Non-pigmented ciliary epithelial cell (primary cell): Measurements from ENCODE around the gene RCL1.
"Not testable (repeated sequence)": the region's sequence is repeated elsewhere in the genome, so short reads cannot be mapped to it uniquely, and the experiment has no call there.

ENCODE experiments used
- DNase-seq: peaks from one replicate; pipeline ENCODE4 v3.0.0-alpha.2; 2010; ENCODE audit warnings: low read depth

Gene RCL1

DNA sequence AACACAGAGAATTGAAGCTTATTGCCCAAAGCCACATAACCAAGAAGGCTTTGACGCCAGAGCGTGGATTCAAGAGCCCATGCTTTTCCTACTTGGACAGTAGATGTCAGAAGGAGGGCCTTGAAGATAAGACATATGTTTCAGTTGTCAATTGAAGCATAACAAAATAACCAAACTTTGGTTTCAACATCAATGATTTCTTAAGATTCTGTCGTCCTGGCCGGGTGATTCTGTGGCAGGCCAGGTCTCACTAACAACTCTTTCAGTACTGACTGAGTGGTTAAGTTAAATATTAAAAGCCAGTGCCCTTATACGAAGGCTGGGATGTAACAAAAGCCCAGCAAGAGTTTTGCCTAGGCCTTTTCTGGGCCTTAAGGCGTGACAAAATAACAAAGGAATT, 94.0 kb downstream of the RCL1 start:
- DNase-seq, result no peak

DNA sequence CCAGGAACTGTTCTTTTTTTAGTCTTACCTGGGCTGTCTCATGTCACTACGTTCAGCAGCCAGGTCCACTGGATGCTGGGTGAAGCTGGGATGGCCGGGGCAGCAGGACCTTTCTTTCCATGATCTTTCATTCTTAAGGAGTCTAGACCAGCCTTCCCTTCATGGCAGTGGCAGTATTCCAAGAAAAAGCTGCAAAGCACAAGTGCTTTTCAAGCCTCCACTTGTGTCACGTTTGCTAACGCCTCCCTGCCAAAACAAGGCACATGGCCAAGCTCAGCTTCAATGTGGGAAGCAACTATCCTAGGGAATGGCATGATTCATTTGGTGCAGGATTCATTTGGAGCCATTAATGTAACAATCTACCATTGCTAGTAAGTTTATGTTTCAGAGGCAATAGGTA, 94.8 kb downstream of the RCL1 start:
- DNase-seq, result no peak

GRCh38 chr9:4890242-4890641, 97.5 kb downstream of the RCL1 start:
- DNase-seq, result no peak

DNA sequence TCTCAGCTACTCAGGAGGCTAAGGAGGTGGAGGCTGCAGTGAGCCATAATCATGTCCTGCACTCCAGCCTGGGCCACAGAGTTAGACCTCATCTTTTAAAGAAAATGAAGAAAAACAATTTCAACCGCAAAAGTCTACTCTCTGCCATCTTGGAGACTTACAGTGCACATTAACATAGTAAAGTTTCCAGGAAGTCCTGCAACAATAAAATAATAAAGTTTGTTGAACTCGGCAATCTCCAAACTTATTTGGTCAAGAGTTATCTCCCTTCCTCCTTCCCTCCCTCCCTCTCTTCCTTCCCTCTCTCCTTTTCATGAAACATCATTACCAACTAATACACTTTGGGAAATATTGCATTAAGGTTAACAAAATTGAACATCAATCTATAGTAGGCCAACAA, 98.2 kb downstream of the RCL1 start:
- DNase-seq, result no peak

DNA sequence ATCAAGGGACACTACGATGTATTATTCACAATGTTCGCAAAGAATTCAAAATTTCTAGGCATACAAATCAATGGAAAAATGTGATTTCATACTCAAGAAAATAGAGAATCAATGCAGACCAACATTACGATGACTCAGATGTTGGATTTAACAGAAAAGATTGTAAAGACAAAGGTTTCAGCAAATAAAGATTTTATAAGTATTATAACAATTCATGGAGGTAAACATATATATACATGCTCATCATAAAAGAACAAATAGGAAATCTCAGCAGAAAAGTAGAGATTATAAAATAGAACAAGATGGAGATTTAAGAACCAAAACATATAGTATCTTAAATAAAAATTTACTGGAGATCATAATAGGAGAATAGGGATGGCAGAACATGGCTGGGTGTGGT, 98.9 kb downstream of the RCL1 start:
- no peak for DNase-seq

DNA sequence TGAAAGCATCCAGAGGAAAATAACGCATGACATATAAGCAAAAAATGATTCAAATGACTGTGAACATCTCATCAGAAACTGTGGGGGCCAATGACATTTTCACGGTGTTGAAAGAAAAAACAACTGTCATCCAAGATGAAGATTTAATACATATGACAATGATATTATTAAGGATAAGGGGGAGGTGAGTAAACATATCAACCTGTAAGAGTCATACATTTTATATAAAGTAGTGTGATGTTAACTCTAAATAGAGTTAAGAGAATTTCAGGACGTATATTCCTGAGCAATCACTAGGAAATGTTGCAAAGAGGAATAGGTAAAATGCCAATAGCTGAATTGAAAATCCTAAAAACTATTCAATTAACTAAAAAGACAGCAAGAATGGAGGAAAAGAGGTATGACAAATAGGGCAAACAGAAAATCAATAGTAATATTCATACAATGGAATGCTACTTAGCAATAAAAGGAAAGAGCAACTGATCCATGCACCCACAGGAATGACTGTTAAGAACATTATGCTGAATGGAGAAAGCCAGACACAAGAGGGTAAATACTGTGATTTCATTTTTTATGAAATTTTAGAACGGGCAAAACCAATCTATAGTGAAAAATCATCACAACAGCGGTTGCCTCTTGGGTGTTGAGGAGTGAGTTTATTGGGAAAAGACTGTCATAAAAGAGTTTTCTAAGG, 99.9 kb downstream of the RCL1 start:
- DNase-seq, result no peak

DNA sequence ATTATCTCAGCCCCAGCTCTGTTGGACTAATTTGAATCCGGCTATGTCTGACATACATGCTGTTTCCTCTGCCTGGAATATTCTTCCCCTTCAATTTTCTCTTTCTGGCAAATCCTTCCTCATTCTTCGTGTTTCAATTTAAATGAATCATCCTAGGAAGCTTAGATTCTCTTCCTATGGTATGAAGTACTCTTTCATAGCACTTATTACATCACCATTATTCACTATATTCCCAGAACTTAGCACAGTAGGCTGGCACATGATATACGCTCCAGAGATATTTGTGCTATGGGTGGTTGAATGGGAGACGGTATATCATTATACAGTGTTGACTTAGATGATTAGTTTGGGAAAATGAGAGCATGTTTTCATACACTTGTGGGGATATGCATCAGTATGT, 101.3 kb downstream of the RCL1 start:
- no peak for DNase-seq

DNA sequence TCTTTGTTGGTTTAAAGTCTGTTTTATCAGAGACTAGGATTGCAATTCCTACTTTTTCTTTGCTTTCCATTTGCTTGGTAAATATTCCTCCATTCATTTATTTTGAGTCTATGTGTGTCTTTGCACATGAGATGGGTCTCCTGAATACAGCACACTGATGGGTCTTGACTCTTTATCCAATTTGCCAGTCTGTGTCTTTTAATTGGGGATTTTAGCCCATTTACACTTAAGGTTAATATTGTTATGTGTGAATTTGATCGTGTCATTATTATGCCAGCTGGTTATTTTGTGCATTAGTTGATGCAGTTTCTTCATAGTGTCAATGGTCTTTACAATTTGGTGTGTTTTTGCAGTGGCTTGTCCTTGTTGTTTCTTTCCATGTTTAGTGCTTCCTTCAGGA, 107.1 kb downstream of the RCL1 start:
- DNase-seq, result not testable (repeated sequence)

GRCh38 chr9:4901401-4902134, 108.8 kb downstream of the RCL1 start:
- DNase-seq, result not testable (repeated sequence)

- no peak for DNase-seq
Measured at GRCh38 chr9:4902135-4902475, 109.4 kb downstream of the RCL1 start.

DNA sequence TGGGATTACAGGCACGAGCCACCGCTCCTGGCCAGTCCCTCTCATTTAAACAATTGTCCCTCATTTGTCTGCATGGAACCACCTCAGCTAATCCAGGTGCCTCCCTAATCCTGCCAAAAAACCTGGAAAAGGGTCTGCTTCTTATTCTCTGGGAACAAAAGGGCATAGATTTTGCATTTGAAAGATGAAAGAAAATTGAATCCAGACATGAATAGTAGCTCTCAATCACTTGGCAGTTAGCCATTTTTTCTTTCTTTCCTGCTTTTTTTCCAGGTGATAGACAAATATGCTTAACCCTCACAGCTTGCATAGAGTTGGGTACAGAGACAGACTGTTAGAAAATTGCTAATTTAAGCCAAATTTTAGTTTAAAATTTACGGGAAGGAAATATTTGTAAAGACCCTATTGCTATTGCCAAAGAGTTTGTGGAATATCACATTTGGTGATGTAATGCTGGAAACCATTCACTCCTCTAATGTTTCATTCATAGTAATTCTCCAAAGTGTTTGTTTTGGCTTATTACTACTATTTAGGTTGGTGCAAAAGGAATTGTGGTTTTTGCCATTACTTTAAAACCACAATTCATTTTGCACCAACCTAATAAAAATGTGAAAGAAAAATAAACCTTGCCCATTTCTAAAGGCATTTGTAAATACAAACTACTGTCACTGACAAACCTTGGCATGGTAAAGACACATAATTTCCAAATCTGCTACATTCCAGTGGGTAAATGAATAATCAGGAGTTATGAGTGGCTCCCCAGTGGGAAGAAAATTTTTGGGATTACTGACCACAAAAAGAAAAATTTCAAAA, 111.8 kb downstream of the RCL1 start:
- DNase-seq, result no peak

GRCh38 chr9:4905135-4905490, 112.4 kb downstream of the RCL1 start:
- DNase-seq, result no peak
